Pancreas (tissue), 10 donors: ENCODE data around the gene KIZ. TPM values are rescaled to one million over a fixed set of nuclear protein-coding genes. Genes with fewer than 3 reads are reported as not detected.

ENCODE experiments used
- ATAC-seq, 4 donors: fragments of 200-7000 bp; cut with Tn5 transposase; one replicate each; pipeline versions ENCODE4 v1.8.0 to v1.9.1; 2020; ENCODE audit warnings: mild to moderate bottlenecking in 4 of 4, moderate library complexity in 4 of 4
- DNase-seq, 6 donors: peaks; one replicate each; pipeline ENCODE4 v3.0.0-alpha.2; 2020
- FAIRE-seq: peaks from 2 replicates; lab custom pipeline; 2012; peaks lifted over from hg19 to GRCh38; lab: Jason Lieb, UNC
- H3K27ac ChIP-seq, 4 donors: fragments of 200-600 bp; sonication (generic); 1 replicate in 3 of 4; 2 replicates in 1 of 4; pipeline versions ENCODE4 v1.5.0 to v1.8.0; 2020
- H3K27me3 ChIP-seq, 4 donors: fragments of 200-600 bp; one replicate each; pipeline ENCODE4 v1.8.0; 2021
- H3K36me3 ChIP-seq, 3 donors: fragments of 200-600 bp; sonication (generic) in 1 of 3; one replicate each; pipeline versions ENCODE4 v1.5.0 to v1.8.0; 2020 to 2021
- H3K4me1 ChIP-seq, 3 donors: fragments of 200-600 bp; one replicate each; pipeline ENCODE4 v1.8.0; 2021
- H3K4me3 ChIP-seq, 4 donors: fragments of 200-600 bp; sonication (generic) in 2 of 4; one replicate each; pipeline versions ENCODE4 v1.5.0 to v1.8.0; 2020 to 2021
- H3K9me3 ChIP-seq, 4 donors: fragments of 200-600 bp; one replicate each; pipeline ENCODE4 v1.8.0; 2021
- CTCF ChIP-seq, 4 donors: fragments of 200-600 bp; sonication (generic) in 3 of 4; IDR thresholded peaks; one replicate each; pipeline versions ENCODE4 v1.5.0 to v1.8.0; 2021; ENCODE audit warnings: antibody characterized with exemption in 4 of 4
- WGBS, 2 donors: extraction: QIAGEN DNeasy Blood & Tissue Kit; methylation state at CpG; one replicate each; pipeline ENCODE4 v1.1.7; 2013; 5-methylcytosine and 5-hydroxymethylcytosine counted together
- intact Hi-C, 3 donors: fragments of 100-400 bp; cut with DNase I; formaldehyde crosslinking; loops; one replicate each; pipeline versions ENCODE4 v1.11.1 to v1.14.2; 2022
- polyA plus RNA-seq, 2 donors: library from polyadenylated mRNA; stranded (reverse); fragments of 200-250 nt; gene quantifications; one replicate each; pipeline ENCODE4 v1.2.3, GENCODE V29; 2013
- total RNA-seq, 6 donors: library from RNA; stranded (reverse); fragmentation: NEBNext Ultra II Directional in 4 of 6; extraction: Animal tissue kit (Norgen Biotek cat#: 25700) in 4 of 6; gene quantifications; one replicate each; pipeline versions ENCODE4 v1.2.1 to v1.2.4, GENCODE V29; 2021 to 2023
- donor health status: healthy with polysubstance abuse.
- donor health status: DM: no; HTN: no; CAD: no; lungs with moderate emphysema.
- donor health status: DM: no; HTN: no; CAD: no.
- donor health status: control.
- donor health status: control.
- donor health status: Bipolar disorder and iron deficiency.
- donor health status: DM: yes; HTN: yes; CAD: no.
- donor health status: DM: no; HTN: no; CAD: no.
- donor health status: DM: no; HTN: no; CAD: no.
- donor health status: DM: yes; HTN: yes; CAD: no.

Gene KIZ
- total and polyA plus RNA-seq, 8 donors, result 8.5 to 28.7 (median 19.2) TPM

GRCh38 chr20:21141825-21142224 lies 15.9 kb downstream of the KIZ start:
- no peak for FAIRE-seq
- no peak for ATAC-seq
- Histone ChIP-seq H3K27ac (no peak overlapping the region), H3K9me3 (no peaks in the 10 kb centered on the region), H3K27me3 (no peaks in the 10 kb centered on the region), H3K36me3 (peaks cover 0 to 3% (median 0%) of the 10 kb centered on the region in 3 donors), H3K4me1 (no peaks in the 10 kb centered on the region), H3K4me3 (no peak overlapping the region)
- TF ChIP-seq CTCF (IDR thresholded peaks at IDR 0.05), result no peak
- WGBS, 2 donors, result 80 to 90% methylated on average over 5 of the region's 5 CpGs
- intact Hi-C loops, result no loop called here
- DNase-seq, result no peak

- ATAC-seq, result no peak
- H3K4me3 ChIP-seq, result no peak overlapping the region
- DNase-seq, result no peak
- no peaks in the 10 kb centered on the region for H3K9me3 ChIP-seq
- no peak for FAIRE-seq
- TF ChIP-seq CTCF (IDR thresholded peaks at IDR 0.05), result no peak
- H3K36me3 ChIP-seq, result no peaks in the 10 kb centered on the region
- intact Hi-C loops, result no loop called here
- no peaks in the 10 kb centered on the region for H3K27me3 ChIP-seq
- H3K4me1 ChIP-seq, result no peaks in the 10 kb centered on the region
- WGBS, 2 donors, result 81 to 85% methylated on average over 7 of the region's 7 CpGs
- H3K27ac ChIP-seq, result no peak overlapping the region
Observed at GRCh38 chr20:21143194-21143890, 17.5 kb downstream of the KIZ start.

GRCh38 chr20:21145424-21145823 lies 19.5 kb downstream of the KIZ start:
- intact Hi-C loops, result no loop called here
- FAIRE-seq (no peak), ATAC-seq (no peak), DNase-seq (no peak)
- no peak for TF ChIP-seq CTCF (IDR thresholded peaks at IDR 0.05)
- no peak overlapping the region for H3K27ac ChIP-seq
- no peak overlapping the region for H3K4me3 ChIP-seq
- H3K36me3 ChIP-seq, result no peaks in the 10 kb centered on the region
- no peaks in the 10 kb centered on the region for H3K9me3 ChIP-seq
- no peaks in the 10 kb centered on the region for H3K27me3 ChIP-seq
- WGBS, 2 donors, result 83% methylated on average over 3 of the region's 3 CpGs
- H3K4me1 ChIP-seq, result no peaks in the 10 kb centered on the region

- H3K27me3 ChIP-seq, result no peaks in the 10 kb centered on the region
- ATAC-seq (no peak), FAIRE-seq (no peak), DNase-seq (no peak)
- intact Hi-C loops, result no loop called here
- no peak for TF ChIP-seq CTCF (IDR thresholded peaks at IDR 0.05)
- no peaks in the 10 kb centered on the region for H3K4me1 ChIP-seq
- H3K4me3 ChIP-seq, result no peak overlapping the region
- H3K9me3 ChIP-seq, result no peaks in the 10 kb centered on the region
- WGBS, 2 donors, result 97 to 98% methylated on average over 4 of the region's 4 CpGs
- H3K36me3 ChIP-seq, result no peaks in the 10 kb centered on the region
- H3K27ac ChIP-seq, result no peak overlapping the region
Observed at GRCh38 chr20:21146215-21146614, 20.3 kb downstream of the KIZ start.

GRCh38 chr20:21147593-21147992 lies 21.7 kb downstream of the KIZ start:
- Histone ChIP-seq H3K4me3 (no peak overlapping the region), H3K4me1 (no peaks in the 10 kb centered on the region), H3K36me3 (no peaks in the 10 kb centered on the region), H3K27me3 (no peaks in the 10 kb centered on the region), H3K9me3 (no peaks in the 10 kb centered on the region), H3K27ac (no peak overlapping the region)
- intact Hi-C loops, result no loop called here
- TF ChIP-seq CTCF (IDR thresholded peaks at IDR 0.05), result no peak
- WGBS, 2 donors, result 78 to 81% methylated on average over 1 of the region's 1 CpG
- no peak for FAIRE-seq
- ATAC-seq, result no peak
- DNase-seq, result no peak
